ENCODE measurements around the gene STOML3.

STOML3 gene

GRCh38 chr13:38965281-38965680, 25.4 kb downstream of the STOML3 start:
- TF ChIP-seq CTCF (conservative IDR thresholded peaks at IDR 0.05; ENCODE audit: low read depth, low read length) = no peak
- DNase-seq (ENCODE audit: low read depth) = no peak
- H3K4me3 ChIP-seq (ENCODE audit: low read length) = no peak overlapping the region

GRCh38 chr13:38960175-38960574, 30.5 kb downstream of the STOML3 start:
- TF ChIP-seq CTCF (conservative IDR thresholded peaks at IDR 0.05; ENCODE audit: low read depth, low read length) = no peak

GRCh38 chr13:38957794-38958592, 32.6 kb downstream of the STOML3 start:
- no peak for DNase-seq (ENCODE audit: low read depth)
- no peak for TF ChIP-seq CTCF (conservative IDR thresholded peaks at IDR 0.05; ENCODE audit: low read depth, low read length)
- H3K4me3 ChIP-seq (ENCODE audit: low read length) = no peak overlapping the region

More at GRCh38 chr13:38960175-38960574, 30.5 kb downstream of the STOML3 start:
- no peak for DNase-seq (ENCODE audit: low read depth)
- no peak overlapping the region for H3K4me3 ChIP-seq (ENCODE audit: low read length)

- no peak for TF ChIP-seq CTCF (conservative IDR thresholded peaks at IDR 0.05; ENCODE audit: low read depth, low read length)
- H3K4me3 ChIP-seq (ENCODE audit: low read length) = no peak overlapping the region
- DNase-seq (ENCODE audit: low read depth) = no peak
These were observed 35.8 kb downstream of the STOML3 start for GRCh38 chr13:38954844-38955243.

GRCh38 chr13:38954291-38954690, 36.3 kb downstream of the STOML3 start:
- TF ChIP-seq CTCF (conservative IDR thresholded peaks at IDR 0.05; ENCODE audit: low read depth, low read length) = no peak
- H3K4me3 ChIP-seq (ENCODE audit: low read length) = no peak overlapping the region
- no peak for DNase-seq (ENCODE audit: low read depth)

GRCh38 chr13:38952827-38953226, 37.8 kb downstream of the STOML3 start:
- no peak overlapping the region for H3K4me3 ChIP-seq (ENCODE audit: low read length)
- DNase-seq (ENCODE audit: low read depth) = no peak
- TF ChIP-seq CTCF (conservative IDR thresholded peaks at IDR 0.05; ENCODE audit: low read depth, low read length) = no peak
